Measurements from ENCODE around the gene TEX9.
"Not testable (repeated sequence)": the region's sequence is repeated elsewhere in the genome, so short reads cannot be mapped to it uniquely, and the experiment has no call there.

TEX9 gene

GRCh38 chr15:56411122-56411749 is 46.0 kb downstream of the TEX9 start:
- Histone ChIP-seq H3K4me3 (ENCODE audit: insufficient read length, low read depth) (no peak overlapping the region), H3K27me3 (ENCODE audit: insufficient read depth, insufficient read length) (no peaks in the 10 kb centered on the region), H3K9ac (ENCODE audit: insufficient read length, low read depth) (no peak overlapping the region), H3K36me3 (ENCODE audit: insufficient read depth, insufficient read length, low read length) (no peaks in the 10 kb centered on the region), H3K4me1 (ENCODE audit: insufficient read depth, insufficient read length) (no peaks in the 10 kb centered on the region), H3K9me3 (ENCODE audit: insufficient read depth, low read length) (no peaks in the 10 kb centered on the region)
- DNase-seq (ENCODE audit: low read depth, low spot score), result no peak
- TF ChIP-seq ZNF274 (IDR thresholded peaks at IDR 0.05; ENCODE audit: low read depth, low read length) (no peak), YY1 (IDR thresholded peaks at IDR 0.05; ENCODE audit: insufficient read depth, insufficient read length) (no peak), SUZ12 (IDR thresholded peaks at IDR 0.05; ENCODE audit: extremely low read depth, insufficient read depth, insufficient read length) (no peak)

DNA sequence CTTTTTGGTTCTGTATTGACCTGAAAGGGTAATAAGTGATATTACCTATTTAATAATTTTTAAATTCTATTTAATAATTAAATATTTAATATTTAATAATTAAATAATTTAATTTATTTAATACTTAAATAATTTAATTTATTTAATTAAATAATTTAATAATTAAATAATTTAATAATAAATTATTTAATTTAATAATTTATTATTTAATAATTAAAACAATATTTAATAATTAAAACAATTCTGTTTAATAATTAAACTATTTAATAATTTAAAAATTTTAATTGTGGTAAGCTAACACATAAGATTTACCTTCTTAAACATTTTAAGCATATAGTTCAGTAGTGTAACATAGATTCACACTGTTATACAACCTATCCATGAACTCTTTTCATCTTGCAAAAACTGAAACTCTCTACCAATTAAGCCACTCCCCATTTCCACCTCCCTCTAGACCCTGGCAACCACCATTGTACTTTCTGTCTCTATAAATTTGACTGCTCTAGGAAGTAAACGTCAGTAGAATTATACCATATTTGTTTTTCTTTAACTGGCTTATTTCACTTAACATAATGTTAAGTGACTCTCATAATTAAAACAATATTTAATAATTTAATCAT is 48.0 kb downstream of the TEX9 start:
- H3K9me3 ChIP-seq (ENCODE audit: insufficient read depth, low read length); H3K27me3 ChIP-seq (ENCODE audit: insufficient read depth, insufficient read length); H3K4me1 ChIP-seq (ENCODE audit: insufficient read depth, insufficient read length); DNase-seq (ENCODE audit: low read depth, low spot score); H3K36me3 ChIP-seq (ENCODE audit: insufficient read depth, insufficient read length, low read length); H3K9ac ChIP-seq (ENCODE audit: insufficient read length, low read depth); H3K4me3 ChIP-seq (ENCODE audit: insufficient read length, low read depth): not testable (repeated sequence)

GRCh38 chr15:56425276-56425675 is 60.0 kb downstream of the TEX9 start:
- no peaks in the 10 kb centered on the region for H3K4me1 ChIP-seq (ENCODE audit: insufficient read depth, insufficient read length)
- no peaks in the 10 kb centered on the region for H3K9me3 ChIP-seq (ENCODE audit: insufficient read depth, low read length)
- no peaks in the 10 kb centered on the region for H3K27me3 ChIP-seq (ENCODE audit: insufficient read depth, insufficient read length)
- no peak overlapping the region for H3K9ac ChIP-seq (ENCODE audit: insufficient read length, low read depth)
- DNase-seq (ENCODE audit: low read depth, low spot score), result no peak
- H3K36me3 ChIP-seq (ENCODE audit: insufficient read depth, insufficient read length, low read length), result no peaks in the 10 kb centered on the region
- H3K4me3 ChIP-seq (ENCODE audit: insufficient read length, low read depth), result no peak overlapping the region
- TF ChIP-seq YY1 (IDR thresholded peaks at IDR 0.05; ENCODE audit: insufficient read depth, insufficient read length) (no peak), ZNF274 (IDR thresholded peaks at IDR 0.05; ENCODE audit: low read depth, low read length) (no peak), SUZ12 (IDR thresholded peaks at IDR 0.05; ENCODE audit: extremely low read depth, insufficient read depth, insufficient read length) (no peak)

- TF ChIP-seq ZNF274 (IDR thresholded peaks at IDR 0.05; ENCODE audit: low read depth, low read length) (no peak), SUZ12 (IDR thresholded peaks at IDR 0.05; ENCODE audit: extremely low read depth, insufficient read depth, insufficient read length) (no peak), YY1 (IDR thresholded peaks at IDR 0.05; ENCODE audit: insufficient read depth, insufficient read length) (no peak)
- no peak overlapping the region for H3K4me3 ChIP-seq (ENCODE audit: insufficient read length, low read depth)
- no peak for DNase-seq (ENCODE audit: low read depth, low spot score)
These were observed 60.8 kb downstream of the TEX9 start for GRCh38 chr15:56425976-56426375.

GRCh38 chr15:56428821-56429458 is 63.7 kb downstream of the TEX9 start:
- Histone ChIP-seq H3K4me3 (ENCODE audit: insufficient read length, low read depth) (no peak overlapping the region), H3K9me3 (ENCODE audit: insufficient read depth, low read length) (no peaks in the 10 kb centered on the region), H3K36me3 (ENCODE audit: insufficient read depth, insufficient read length, low read length) (no peaks in the 10 kb centered on the region), H3K9ac (ENCODE audit: insufficient read length, low read depth) (no peak overlapping the region), H3K4me1 (ENCODE audit: insufficient read depth, insufficient read length) (no peaks in the 10 kb centered on the region), H3K27me3 (ENCODE audit: insufficient read depth, insufficient read length) (no peaks in the 10 kb centered on the region)
- TF ChIP-seq SUZ12 (IDR thresholded peaks at IDR 0.05; ENCODE audit: extremely low read depth, insufficient read depth, insufficient read length), result no peak
- no peak for TF ChIP-seq YY1 (IDR thresholded peaks at IDR 0.05; ENCODE audit: insufficient read depth, insufficient read length)
- no peak for TF ChIP-seq ZNF274 (IDR thresholded peaks at IDR 0.05; ENCODE audit: low read depth, low read length)
- DNase-seq (ENCODE audit: low read depth, low spot score), result no peak

More at GRCh38 chr15:56425976-56426375, 60.8 kb downstream of the TEX9 start:
- Histone ChIP-seq H3K36me3 (ENCODE audit: insufficient read depth, insufficient read length, low read length) (no peaks in the 10 kb centered on the region), H3K4me1 (ENCODE audit: insufficient read depth, insufficient read length) (no peaks in the 10 kb centered on the region), H3K27me3 (ENCODE audit: insufficient read depth, insufficient read length) (no peaks in the 10 kb centered on the region), H3K9ac (ENCODE audit: insufficient read length, low read depth) (no peak overlapping the region), H3K9me3 (ENCODE audit: insufficient read depth, low read length) (no peaks in the 10 kb centered on the region)

GRCh38 chr15:56432304-56432703 is 67.1 kb downstream of the TEX9 start:
- DNase-seq (ENCODE audit: low read depth, low spot score), result no peak
- TF ChIP-seq SUZ12 (IDR thresholded peaks at IDR 0.05; ENCODE audit: extremely low read depth, insufficient read depth, insufficient read length) (no peak), ZNF274 (IDR thresholded peaks at IDR 0.05; ENCODE audit: low read depth, low read length) (no peak), YY1 (IDR thresholded peaks at IDR 0.05; ENCODE audit: insufficient read depth, insufficient read length) (no peak)
- H3K9ac ChIP-seq (ENCODE audit: insufficient read length, low read depth), result no peak overlapping the region
- H3K27me3 ChIP-seq (ENCODE audit: insufficient read depth, insufficient read length), result no peaks in the 10 kb centered on the region
- H3K9me3 ChIP-seq (ENCODE audit: insufficient read depth, low read length), result no peaks in the 10 kb centered on the region
- H3K4me3 ChIP-seq (ENCODE audit: insufficient read length, low read depth), result no peak overlapping the region
- H3K36me3 ChIP-seq (ENCODE audit: insufficient read depth, insufficient read length, low read length), result no peaks in the 10 kb centered on the region
- H3K4me1 ChIP-seq (ENCODE audit: insufficient read depth, insufficient read length), result no peaks in the 10 kb centered on the region

DNA sequence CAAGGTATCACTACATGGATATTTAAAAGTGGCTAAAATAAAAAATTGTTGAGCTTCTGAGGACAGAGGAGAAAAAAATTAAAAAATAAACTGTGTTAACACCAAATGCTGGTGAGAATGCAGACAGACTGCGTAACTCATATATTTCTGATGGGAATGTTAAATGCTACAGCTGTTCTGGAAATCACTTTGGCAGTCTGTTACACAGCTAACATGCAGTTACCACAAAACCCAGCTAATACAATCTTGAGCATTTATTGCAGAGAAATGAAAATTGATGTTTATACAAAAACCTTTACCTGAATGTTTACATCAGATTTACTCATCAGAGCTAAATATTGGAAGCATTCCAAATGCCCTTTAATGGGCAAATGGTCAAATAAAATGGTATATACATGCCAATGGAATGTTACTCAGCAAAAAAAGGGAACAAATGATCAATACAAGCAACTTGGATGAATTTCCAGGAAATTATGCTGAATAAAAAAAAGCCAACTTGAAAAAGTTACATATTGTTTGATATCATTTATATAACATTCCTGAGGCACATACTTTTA is 75.1 kb downstream of the TEX9 start:
- H3K9ac ChIP-seq (ENCODE audit: insufficient read length, low read depth), result no peak overlapping the region
- H3K36me3 ChIP-seq (ENCODE audit: insufficient read depth, insufficient read length, low read length), result no peaks in the 10 kb centered on the region
- TF ChIP-seq SUZ12 (IDR thresholded peaks at IDR 0.05; ENCODE audit: extremely low read depth, insufficient read depth, insufficient read length) (no peak), YY1 (IDR thresholded peaks at IDR 0.05; ENCODE audit: insufficient read depth, insufficient read length) (no peak), ZNF274 (IDR thresholded peaks at IDR 0.05; ENCODE audit: low read depth, low read length) (no peak)
- H3K9me3 ChIP-seq (ENCODE audit: insufficient read depth, low read length), result no peaks in the 10 kb centered on the region; the same call in 1 of the 2 replicates
- no peak for DNase-seq (ENCODE audit: low read depth, low spot score)
- no peaks in the 10 kb centered on the region for H3K27me3 ChIP-seq (ENCODE audit: insufficient read depth, insufficient read length)
- no peak overlapping the region for H3K4me3 ChIP-seq (ENCODE audit: insufficient read length, low read depth)
- H3K4me1 ChIP-seq (ENCODE audit: insufficient read depth, insufficient read length), result no peaks in the 10 kb centered on the region

Data from NT2/D1 (cell line).